ENCODE results near the gene PAFAH2.
A peak's percentile ranks its signal among the peaks of the same experiment; 100 is the strongest.

The PAFAH2 gene

GRCh38 chr1:26037904-26038303, 40.0 kb upstream of the PAFAH2 start:
- POLR2A ChIA-PET: no interaction called here
- H3K4me3 ChIP-seq (ENCODE audit: low read depth, low read length): no peak overlapping the region
- no peak for TF ChIP-seq CTCF (IDR thresholded peaks at IDR 0.05; ENCODE audit: insufficient read depth, low read length, missing control alignments)
- CTCF ChIA-PET: interaction anchor here (1.4 to 5.1 kb wide), 4 partner anchors 8 to 142 kb away, joined by 5 to 30 read pairs (median 6); no protein-coding TSS in a partner anchor
- no peak for DNase-seq (ENCODE audit: low read depth, low spot score)

DNA sequence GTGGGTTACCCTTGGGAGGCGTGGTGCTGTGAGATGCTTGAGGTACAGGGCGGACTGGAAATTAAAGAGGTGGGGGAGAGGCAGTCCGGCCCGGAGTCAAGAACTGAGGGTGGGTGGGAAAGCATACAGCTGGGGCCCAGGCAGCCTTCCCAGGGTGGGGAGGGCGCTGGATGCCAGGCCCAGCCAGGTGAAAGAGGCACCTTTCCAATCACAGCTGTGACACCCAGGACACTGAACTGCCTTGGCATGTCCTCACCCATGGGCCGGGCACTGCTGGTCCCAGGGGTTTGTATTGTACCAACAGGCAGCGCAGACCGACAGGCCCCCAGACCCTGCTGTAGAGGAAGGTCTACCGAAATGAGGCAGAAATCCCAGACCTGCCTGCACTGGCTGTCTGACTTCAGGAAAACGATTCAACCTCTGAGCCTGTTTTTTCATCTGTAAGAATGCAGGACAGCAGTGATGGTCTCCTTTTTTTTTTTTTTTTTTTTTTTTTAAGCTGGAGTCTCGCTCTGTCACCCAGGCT, 39.0 kb upstream of the PAFAH2 start:
- CTCF ChIA-PET: interaction anchor here (0.7 to 7.0 kb wide), 32 partner anchors 7 to 381 kb away, joined by 3 to 105 read pairs (median 6); partner anchors contain the start of genes C1orf232, EXTL1, SLC30A2 and ZNF593

GRCh38 chr1:26035959-26036755, 38.3 kb upstream of the PAFAH2 start:
- CTCF ChIA-PET: interaction anchor here (0.6 to 7.0 kb wide), 43 partner anchors 8 to 394 kb away, joined by 3 to 105 read pairs (median 3); partner anchors contain the start of genes C1orf232, CEP85, EXTL1 and SLC30A2
- H3K4me3 ChIP-seq (ENCODE audit: low read depth, low read length): peak overlapping the region; percentile 79
- POLR2A ChIA-PET: interaction anchor here (0.6 to 1.1 kb wide), 2 partner anchors 103 to 143 kb away, joined by 3 to 4 read pairs; no protein-coding TSS in a partner anchor
- DNase-seq (ENCODE audit: low read depth, low spot score): no peak
- TF ChIP-seq CTCF (IDR thresholded peaks at IDR 0.05; ENCODE audit: insufficient read depth, low read length, missing control alignments): peak; percentile 97

More for the DNA sequence above, 39.0 kb upstream of the PAFAH2 start:
- H3K4me3 ChIP-seq (ENCODE audit: low read depth, low read length): no peak overlapping the region
- TF ChIP-seq CTCF (IDR thresholded peaks at IDR 0.05; ENCODE audit: insufficient read depth, low read length, missing control alignments): no peak
- POLR2A ChIA-PET: interaction anchor here (0.6 kb wide), 1 partner anchor 102 kb away, joined by 4 read pairs; no protein-coding TSS in a partner anchor
- DNase-seq (ENCODE audit: low read depth, low spot score): no peak

DNA sequence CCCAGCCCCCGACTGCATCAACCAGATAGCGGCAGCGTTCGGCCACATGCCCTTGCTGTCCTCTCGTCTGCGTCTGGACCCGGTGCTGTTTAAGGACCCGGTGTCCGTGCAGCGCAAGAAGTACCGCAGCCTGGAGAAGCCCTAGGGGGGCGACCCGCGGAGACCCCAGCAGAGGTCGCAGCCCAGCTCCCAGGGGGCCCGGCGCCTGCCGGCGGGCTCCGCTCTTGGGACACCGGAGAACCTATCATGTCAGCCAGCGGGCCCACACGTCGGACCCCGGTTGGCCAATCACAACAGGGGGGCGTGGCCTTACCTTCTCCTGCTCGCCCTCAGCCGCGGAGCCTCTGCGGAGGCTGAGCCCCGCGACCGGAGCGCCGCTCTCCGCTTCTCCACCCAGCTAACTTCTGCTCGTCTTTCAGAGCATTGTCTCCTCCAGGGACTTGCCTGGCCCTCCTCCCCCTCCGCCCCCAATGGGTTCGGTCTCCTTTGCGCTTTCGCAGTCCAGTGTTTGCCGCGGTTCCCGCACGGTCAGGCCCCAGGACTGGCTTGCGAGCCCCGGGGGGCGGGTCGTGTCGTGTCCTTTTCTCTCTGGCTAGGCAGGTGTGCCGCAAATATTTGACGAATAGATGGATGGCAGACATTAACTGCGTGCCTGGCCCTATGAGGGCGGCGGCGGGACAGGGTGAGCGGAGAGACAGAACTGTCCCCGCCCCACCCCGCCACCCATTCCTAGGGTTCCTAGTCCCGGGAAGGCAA, 37.5 kb upstream of the PAFAH2 start:
- ChIA-PET CTCF (interaction anchor here (0.6 to 7.0 kb wide), 40 partner anchors 8 to 395 kb away, joined by 3 to 105 read pairs (median 5); partner anchors contain the start of genes C1orf232, CEP85, EXTL1 and PAFAH2), POLR2A (interaction anchor here (1.1 kb wide), 2 partner anchors 142 to 198 kb away, joined by 3 read pairs; partner anchors contain the start of gene CEP85)
- TF ChIP-seq CTCF (IDR thresholded peaks at IDR 0.05; ENCODE audit: insufficient read depth, low read length, missing control alignments): no peak
- peak overlapping the region; percentile 79 for H3K4me3 ChIP-seq (ENCODE audit: low read depth, low read length)
- DNase-seq (ENCODE audit: low read depth, low spot score): no peak

DNA sequence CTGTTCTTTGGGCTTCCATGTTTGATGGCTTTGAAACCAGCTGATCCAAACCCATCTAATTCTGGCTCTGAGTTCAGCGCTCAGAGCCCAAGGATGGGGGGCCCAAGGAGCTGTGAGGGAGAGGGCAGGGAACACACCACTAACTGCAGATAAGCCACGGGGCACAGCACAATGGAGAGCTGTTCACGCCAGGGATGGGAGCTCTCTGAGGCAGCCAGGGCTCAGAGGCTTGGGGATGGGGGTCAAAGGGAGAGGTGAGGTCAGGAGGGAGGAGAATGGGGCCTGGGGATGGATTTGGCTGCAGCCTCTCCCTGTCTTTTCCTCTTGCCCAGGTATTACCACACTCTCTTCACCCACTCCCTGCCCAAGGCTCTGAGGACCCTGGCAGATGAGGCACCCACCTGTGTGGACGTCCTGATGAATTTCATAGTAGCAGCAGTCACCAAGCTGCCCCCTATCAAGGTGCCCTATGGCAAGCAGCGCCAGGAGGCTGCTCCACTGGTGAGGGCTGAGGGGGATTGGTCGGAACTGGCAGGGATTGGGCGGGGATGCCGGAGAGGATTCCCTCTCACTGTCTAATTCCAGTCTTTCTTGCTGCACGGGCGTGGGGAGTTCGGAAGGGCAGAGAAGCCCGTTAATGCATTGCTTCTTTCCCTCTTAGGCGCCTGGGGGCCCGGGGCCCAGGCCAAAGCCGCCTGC, 36.8 kb upstream of the PAFAH2 start:
- peak overlapping the region; percentile 79 for H3K4me3 ChIP-seq (ENCODE audit: low read depth, low read length)
- POLR2A ChIA-PET: interaction anchor here (1.1 kb wide), 2 partner anchors 142 to 199 kb away, joined by 3 read pairs; partner anchors contain the start of gene CEP85
- CTCF ChIA-PET: interaction anchor here (0.6 to 7.0 kb wide), 34 partner anchors 7 to 1734 kb away, joined by 3 to 105 read pairs (median 5); partner anchors contain the start of genes C1orf232, CEP85, EXTL1 and PAFAH2
- no peak for TF ChIP-seq CTCF (IDR thresholded peaks at IDR 0.05; ENCODE audit: insufficient read depth, low read length, missing control alignments)
- DNase-seq (ENCODE audit: low read depth, low spot score): no peak
